Sigmoid colon (tissue), 7 donors: ENCODE results near the gene THSD7A. TPM values are rescaled to one million over a fixed set of nuclear protein-coding genes. Genes with fewer than 3 reads are reported as not detected.

ENCODE experiments used
- DNase-seq: peaks from one replicate; pipeline ENCODE4 v3.0.0-alpha.2; 2019
- H3K27ac ChIP-seq, 4 donors: fragments of 200-600 bp; sonication (generic); one replicate each; pipeline ENCODE4 v1.5.1; 2016 to 2019; ENCODE audit warnings: mild to moderate bottlenecking in 1 of 4
- H3K27me3 ChIP-seq, 3 donors: fragments of 200-600 bp; sonication (generic); one replicate each; pipeline ENCODE4 v1.5.1; 2019; ENCODE audit warnings: mild to moderate bottlenecking in 1 of 3
- H3K36me3 ChIP-seq, 4 donors: fragments of 200-600 bp; sonication (generic); one replicate each; pipeline ENCODE4 v1.5.1; 2016 to 2019
- H3K4me1 ChIP-seq, 4 donors: fragments of 200-600 bp; sonication (generic); one replicate each; pipeline ENCODE4 v1.5.1; 2017 to 2019
- H3K4me3 ChIP-seq, 4 donors: fragments of 200-600 bp; sonication (generic); one replicate each; pipeline ENCODE4 v1.5.1; 2017 to 2019; ENCODE audit warnings: mild to moderate bottlenecking in 2 of 4, moderate library complexity in 1 of 4
- H3K9me3 ChIP-seq, 4 donors: fragments of 200-600 bp in 3 of 4; sonication (generic) in 3 of 4; one replicate each; pipeline versions ENCODE4 v1.5.1 to v1.6.1; 2013 to 2019
- EP300 ChIP-seq, 4 donors: sonication (generic); formaldehyde crosslinking; IDR thresholded peaks; one replicate each; pipeline ENCODE4 v1.6.1; 2017; ENCODE audit warnings: antibody characterized with exemption in 4 of 4
- POLR2A ChIP-seq, 2 donors: fragments of 450-650 bp; IDR thresholded peaks; one replicate each; pipeline ENCODE4 v1.6.1; 2016; ENCODE audit warnings: antibody characterized with exemption in 2 of 2, mild to moderate bottlenecking in 2 of 2, moderate library complexity in 2 of 2
- POLR2AphosphoS5 ChIP-seq, 4 donors: sonication (generic); formaldehyde crosslinking; IDR thresholded peaks; one replicate each; pipeline ENCODE4 v1.6.1; 2017; ENCODE audit warnings: antibody characterized with exemption in 4 of 4
- WGBS, 2 donors: extraction: QIAGEN DNeasy Blood & Tissue Kit; methylation state at CpG; one replicate each; pipeline ENCODE4 v1.1.7; 2013; 5-methylcytosine and 5-hydroxymethylcytosine counted together
- intact Hi-C: fragments of 100-400 bp; cut with DNase I; formaldehyde crosslinking; loops from one replicate; pipeline ENCODE4 v1.15.1; 2023
- polyA plus RNA-seq, 3 donors: library from polyadenylated mRNA; stranded (reverse); fragments of 200-250 nt; gene quantifications; one replicate each; pipeline ENCODE4 v1.2.3, GENCODE V29; 2013
- total RNA-seq, 4 donors: library from RNA; depleted of rRNA; stranded (reverse); fragments of >200 nt; gene quantifications; one replicate each; pipeline ENCODE4 v1.1.0, GENCODE V29; 2016
- TF ChIP-seq, protein P1 (sequence below), 4 experiments: fragments of 450-650 bp in 3 of 4; fragments of 200-600 bp in 1 of 4; IDR thresholded peaks; one replicate each; pipeline ENCODE4 v1.5.1; 2016 to 2019; ENCODE audit warnings: antibody characterized with exemption in 4 of 4, mild to moderate bottlenecking in 3 of 4, moderate library complexity in 2 of 4
- donor health status: healthy with polysubstance abuse.
- donor health status: Bipolar disorder and iron deficiency.
- donor health status: healthy.

Gene THSD7A
- total and polyA plus RNA-seq, 7 donors = under 0.01 to 6.9 (median 5.0) TPM

DNA sequence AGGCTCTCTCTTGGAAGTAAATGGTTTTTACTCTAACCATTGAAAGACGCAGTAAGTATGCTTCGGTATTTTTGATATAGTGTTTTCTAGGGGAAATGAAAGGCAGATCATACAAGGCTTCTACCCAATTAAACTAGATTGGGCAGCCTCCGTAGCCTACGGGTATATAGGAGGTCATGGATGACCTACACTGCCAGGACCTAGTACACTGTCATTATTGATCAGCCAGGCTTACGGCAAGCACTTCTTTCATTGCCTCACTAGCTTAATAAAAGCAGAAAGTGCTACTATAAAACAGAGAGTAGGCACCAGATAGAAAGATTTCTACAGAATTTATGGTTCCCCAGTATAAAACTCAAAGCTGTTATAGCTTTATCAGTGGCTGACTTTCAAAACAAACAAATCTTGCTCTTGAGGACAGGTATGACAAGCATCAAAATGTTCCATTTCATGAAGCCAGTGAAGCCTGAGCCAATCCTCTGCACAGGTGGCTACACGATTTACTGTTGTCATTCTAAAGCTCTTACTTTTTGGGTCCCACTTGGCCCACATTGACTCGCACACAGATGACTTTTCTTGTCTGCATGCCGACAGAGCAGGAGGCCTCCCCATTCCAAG, 358.1 kb downstream of the THSD7A start:
- whole genome bisulfite sequencing, 2 donors = 26 to 83% methylated on average over 8 of the region's 8 CpGs
- Histone ChIP-seq H3K9me3 (no peaks in the 10 kb centered on the region), H3K27me3 (no peaks in the 10 kb centered on the region), H3K27ac (no peak overlapping the region), H3K4me3 (no peak overlapping the region), H3K36me3 (no peaks in the 10 kb centered on the region), H3K4me1 (no peaks in the 10 kb centered on the region)
- TF ChIP-seq POLR2AphosphoS5 (IDR thresholded peaks at IDR 0.05) (no peak), POLR2A (IDR thresholded peaks at IDR 0.05) (no peak), EP300 (IDR thresholded peaks at IDR 0.05) (no peak)
- TF ChIP-seq, protein P1, sequence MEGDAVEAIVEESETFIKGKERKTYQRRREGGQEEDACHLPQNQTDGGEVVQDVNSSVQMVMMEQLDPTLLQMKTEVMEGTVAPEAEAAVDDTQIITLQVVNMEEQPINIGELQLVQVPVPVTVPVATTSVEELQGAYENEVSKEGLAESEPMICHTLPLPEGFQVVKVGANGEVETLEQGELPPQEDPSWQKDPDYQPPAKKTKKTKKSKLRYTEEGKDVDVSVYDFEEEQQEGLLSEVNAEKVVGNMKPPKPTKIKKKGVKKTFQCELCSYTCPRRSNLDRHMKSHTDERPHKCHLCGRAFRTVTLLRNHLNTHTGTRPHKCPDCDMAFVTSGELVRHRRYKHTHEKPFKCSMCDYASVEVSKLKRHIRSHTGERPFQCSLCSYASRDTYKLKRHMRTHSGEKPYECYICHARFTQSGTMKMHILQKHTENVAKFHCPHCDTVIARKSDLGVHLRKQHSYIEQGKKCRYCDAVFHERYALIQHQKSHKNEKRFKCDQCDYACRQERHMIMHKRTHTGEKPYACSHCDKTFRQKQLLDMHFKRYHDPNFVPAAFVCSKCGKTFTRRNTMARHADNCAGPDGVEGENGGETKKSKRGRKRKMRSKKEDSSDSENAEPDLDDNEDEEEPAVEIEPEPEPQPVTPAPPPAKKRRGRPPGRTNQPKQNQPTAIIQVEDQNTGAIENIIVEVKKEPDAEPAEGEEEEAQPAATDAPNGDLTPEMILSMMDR (IDR thresholded peaks at IDR 0.05) = no peak
- no peak for DNase-seq
- intact Hi-C loops = loop anchor here (2.0 kb wide), 1 partner anchor 31 kb away; no protein-coding TSS in a partner anchor

DNA sequence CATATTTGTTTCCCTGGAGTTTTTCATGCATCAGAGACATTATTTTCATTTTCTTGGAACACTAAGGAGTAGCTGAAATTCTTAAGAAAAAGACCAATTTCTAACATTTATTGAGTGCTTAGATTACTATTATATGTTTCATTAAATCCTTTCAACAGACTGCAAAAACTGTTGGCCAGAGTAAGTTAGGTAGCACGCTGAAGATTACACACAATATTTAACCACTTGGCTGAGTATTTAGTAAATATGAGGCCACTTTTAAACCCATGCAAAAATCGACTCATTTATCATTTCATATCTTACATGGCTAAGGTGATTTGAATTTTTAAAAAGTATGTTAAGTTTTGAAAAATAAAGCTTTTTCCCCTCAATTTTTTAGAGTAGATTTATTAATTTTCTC, 358.8 kb downstream of the THSD7A start:
- TF ChIP-seq POLR2AphosphoS5 (IDR thresholded peaks at IDR 0.05) (no peak), EP300 (IDR thresholded peaks at IDR 0.05) (no peak), POLR2A (IDR thresholded peaks at IDR 0.05) (no peak)
- TF ChIP-seq, protein P1 (IDR thresholded peaks at IDR 0.05) = no peak
- intact Hi-C loops = no loop called here
- Histone ChIP-seq H3K4me1 (no peaks in the 10 kb centered on the region), H3K36me3 (no peaks in the 10 kb centered on the region), H3K27me3 (no peaks in the 10 kb centered on the region), H3K27ac (no peak overlapping the region), H3K9me3 (no peaks in the 10 kb centered on the region), H3K4me3 (no peak overlapping the region)
- 68 to 88% methylated on average over 2 of the region's 2 CpGs for WGBS, 2 donors
- DNase-seq = no peak

DNA sequence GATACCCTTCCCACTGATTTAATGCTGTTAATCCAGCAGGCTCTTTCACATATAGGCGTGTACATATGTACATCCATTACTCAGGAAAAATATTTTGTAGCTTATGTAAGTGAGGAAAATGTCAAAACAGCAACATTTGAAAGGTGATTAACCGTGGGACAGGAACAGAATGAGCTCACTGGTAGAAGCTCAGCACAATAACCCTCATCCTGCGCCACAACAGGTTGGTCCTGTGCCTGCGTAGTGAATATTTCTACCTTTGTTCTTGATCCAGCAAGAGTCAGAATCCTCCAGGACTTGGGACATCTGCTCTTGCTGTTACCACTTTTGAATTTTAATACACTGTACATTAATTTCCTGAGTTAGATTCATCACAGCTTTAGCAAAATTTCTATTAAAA, 359.4 kb downstream of the THSD7A start:
- no peaks in the 10 kb centered on the region for H3K36me3 ChIP-seq
- DNase-seq = no peak
- no peak for TF ChIP-seq POLR2AphosphoS5 (IDR thresholded peaks at IDR 0.05)
- TF ChIP-seq, protein P1 (IDR thresholded peaks at IDR 0.05) = no peak
- TF ChIP-seq POLR2A (IDR thresholded peaks at IDR 0.05) = no peak
- no peak for TF ChIP-seq EP300 (IDR thresholded peaks at IDR 0.05)
- no peak overlapping the region for H3K27ac ChIP-seq
- H3K9me3 ChIP-seq = no peaks in the 10 kb centered on the region
- H3K27me3 ChIP-seq = no peaks in the 10 kb centered on the region
- no peak overlapping the region for H3K4me3 ChIP-seq
- H3K4me1 ChIP-seq = no peaks in the 10 kb centered on the region
- intact Hi-C loops = no loop called here
- 78 to 82% methylated on average over 4 of the region's 4 CpGs for WGBS, 2 donors

DNA sequence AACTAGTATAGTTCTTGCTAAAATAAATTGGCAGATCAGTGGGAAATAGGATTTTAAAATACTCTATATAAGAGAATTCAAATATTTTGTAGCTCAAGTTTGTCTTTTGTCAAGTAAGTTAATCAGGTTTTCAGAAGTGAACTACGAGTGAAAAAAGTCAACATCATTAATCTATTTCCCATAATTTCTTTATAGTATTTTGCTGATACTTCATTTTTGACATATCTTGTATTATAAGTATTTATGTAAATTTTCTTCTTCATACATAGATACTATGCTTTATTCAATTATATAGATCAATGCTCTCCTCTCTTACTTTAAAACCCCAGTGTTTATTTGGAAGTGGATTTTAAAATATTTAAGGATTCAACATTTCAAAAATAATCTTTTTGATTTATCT, 360.7 kb downstream of the THSD7A start:
- intact Hi-C loops = no loop called here
- Histone ChIP-seq H3K27ac (no peak overlapping the region), H3K36me3 (no peaks in the 10 kb centered on the region), H3K4me1 (no peaks in the 10 kb centered on the region), H3K27me3 (no peaks in the 10 kb centered on the region), H3K4me3 (no peak overlapping the region), H3K9me3 (no peaks in the 10 kb centered on the region)
- WGBS, 2 donors = 75 to 83% methylated on average over 1 of the region's 1 CpG
- DNase-seq = no peak
- TF ChIP-seq, protein P1 (IDR thresholded peaks at IDR 0.05) = no peak
- no peak for TF ChIP-seq POLR2AphosphoS5 (IDR thresholded peaks at IDR 0.05)
- no peak for TF ChIP-seq POLR2A (IDR thresholded peaks at IDR 0.05)
- no peak for TF ChIP-seq EP300 (IDR thresholded peaks at IDR 0.05)
